ENCODE data around the gene ITGA1.
"Not testable (repeated sequence)": the region's sequence is repeated elsewhere in the genome, so short reads cannot be mapped to it uniquely, and the experiment has no call there.

ITGA1 gene

GRCh38 chr5:52787600-52788504 lies at the start of gene ITGA1, which contains the start of gene PELO:
ITGA1 (plus strand) TSS chr5:52787916; CDS start chr5:52788354, 438 bp downstream.
PELO (plus strand) TSS chr5:52787916; CDS start chr5:52800395, 12,479 bp downstream.
- DNase-seq, result peak; percentile 65

GRCh38 chr5:52738095-52738506 lies 49.6 kb upstream of the ITGA1 start:
- DNase-seq, result peak; percentile 85

- no peak for DNase-seq
Measured at GRCh38 chr5:52740007-52740406, 47.7 kb upstream of the ITGA1 start.

GRCh38 chr5:52743012-52743411 lies 44.7 kb upstream of the ITGA1 start:
- no peak for DNase-seq

DNA sequence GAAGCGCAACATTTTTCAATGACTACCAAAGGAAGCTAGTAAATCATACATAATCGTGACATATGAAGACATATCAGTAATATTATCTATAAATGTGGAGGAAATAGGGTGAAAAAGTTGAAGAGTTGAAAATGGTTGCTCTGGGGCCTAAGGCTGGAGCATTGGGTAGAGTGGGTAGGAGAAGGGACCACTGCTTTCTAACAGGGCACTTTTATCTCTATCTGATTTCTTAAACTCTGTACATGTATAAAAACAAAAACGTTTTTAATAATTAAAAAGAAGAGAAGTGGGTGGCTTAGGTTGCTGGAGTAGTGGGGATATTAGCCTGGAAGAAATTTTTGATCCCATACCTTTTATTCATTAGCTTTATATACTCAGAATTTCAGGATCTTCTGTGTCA lies 44.2 kb upstream of the ITGA1 start:
- no peak for DNase-seq

DNA sequence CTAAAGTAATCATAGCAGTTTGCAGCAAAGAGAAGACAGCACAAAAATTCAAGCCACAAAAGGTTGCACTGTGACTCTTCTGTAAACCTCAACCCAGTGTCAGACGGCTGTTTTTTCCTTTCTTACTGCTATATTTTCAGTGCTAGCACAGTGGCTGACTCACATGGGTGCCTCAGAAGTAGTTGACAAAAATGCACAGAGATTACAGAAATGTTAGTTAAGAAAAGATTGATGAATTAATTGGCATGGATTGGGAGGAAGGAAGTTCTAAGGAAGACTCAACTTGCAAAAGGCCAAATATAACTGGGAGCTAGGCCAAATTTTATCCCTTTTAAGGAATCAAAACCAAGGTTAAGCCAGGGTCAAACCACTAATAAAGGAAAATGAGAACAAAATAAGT lies 43.7 kb upstream of the ITGA1 start:
- no peak for DNase-seq

- not testable (repeated sequence) for DNase-seq
Measured at GRCh38 chr5:52744867-52745458, 42.8 kb upstream of the ITGA1 start.

- DNase-seq, result no peak
Measured at GRCh38 chr5:52746539-52746938, 41.2 kb upstream of the ITGA1 start.

GRCh38 chr5:52748590-52748989 lies 39.1 kb upstream of the ITGA1 start:
- DNase-seq, result no peak

DNA sequence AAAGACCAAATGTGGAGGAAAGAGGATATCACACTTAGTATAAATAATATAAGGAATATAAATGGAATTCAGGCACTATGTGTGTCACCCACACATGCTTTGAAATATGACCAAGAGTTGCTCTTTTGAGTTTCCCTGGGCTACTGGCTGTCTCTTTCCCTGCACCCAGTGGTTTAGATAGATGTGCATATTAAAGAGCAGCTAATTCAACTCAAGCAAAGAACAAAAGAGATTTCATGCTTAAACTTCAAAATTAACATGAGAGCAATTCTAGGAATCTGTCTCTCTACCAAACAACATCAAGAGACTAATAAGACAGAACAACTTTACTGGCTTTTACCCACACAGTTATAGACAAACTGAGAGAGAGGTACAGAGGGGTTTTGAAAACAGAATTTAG lies 38.0 kb upstream of the ITGA1 start:
- no peak for DNase-seq

- DNase-seq, result no peak
Measured at GRCh38 chr5:52751137-52751536, 36.6 kb upstream of the ITGA1 start.

GRCh38 chr5:52754051-52754450 lies 33.7 kb upstream of the ITGA1 start:
- no peak for DNase-seq

DNA sequence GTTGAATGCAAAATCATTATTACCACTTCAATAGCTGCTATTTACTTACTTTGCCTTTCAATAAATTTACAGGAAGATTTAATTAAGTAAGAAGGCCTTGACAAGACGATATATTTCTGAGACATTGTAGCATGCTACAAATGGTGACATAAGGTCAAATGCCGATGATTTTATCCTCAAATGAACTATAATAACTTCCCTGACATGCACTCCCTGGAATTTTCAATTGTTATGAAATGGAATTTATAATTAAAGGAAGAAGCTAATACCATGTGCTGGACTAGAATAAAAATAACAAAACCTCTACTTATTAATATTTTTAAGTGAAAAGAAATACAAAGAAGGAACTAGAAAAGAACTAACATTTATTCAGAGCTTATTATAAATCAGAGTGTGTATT lies 30.2 kb upstream of the ITGA1 start:
- DNase-seq, result no peak

- no peak for DNase-seq
Measured at GRCh38 chr5:52758014-52758413, 29.7 kb upstream of the ITGA1 start.

- DNase-seq, result no peak
Measured at GRCh38 chr5:52759331-52759730, 28.4 kb upstream of the ITGA1 start.

GRCh38 chr5:52760695-52761366 lies 26.9 kb upstream of the ITGA1 start:
- DNase-seq, result no peak

DNA sequence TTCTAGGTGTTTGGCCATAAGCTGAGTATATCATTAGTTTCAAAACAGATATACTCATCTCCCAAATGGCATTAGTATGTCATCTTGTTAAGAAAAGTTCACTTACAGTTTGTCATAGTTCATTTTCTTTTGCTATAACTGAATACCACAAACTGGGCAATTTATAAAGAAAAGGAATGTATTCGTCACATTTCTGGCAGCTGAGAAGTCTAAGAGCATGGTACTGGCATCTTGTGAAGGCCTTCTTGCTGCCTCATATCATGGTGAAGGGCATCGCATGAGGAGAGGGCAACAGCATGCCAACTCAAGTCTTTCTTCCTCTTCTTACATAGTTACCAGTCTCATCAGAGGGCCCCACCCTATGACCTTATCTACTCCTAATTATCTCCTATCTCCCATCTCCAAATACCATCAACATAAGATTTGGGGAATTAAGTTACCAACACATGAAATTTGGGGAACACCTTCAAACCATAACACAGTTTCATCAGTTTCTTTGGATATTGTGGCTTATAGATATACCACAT lies 20.4 kb upstream of the ITGA1 start:
- DNase-seq, result no peak

DNA sequence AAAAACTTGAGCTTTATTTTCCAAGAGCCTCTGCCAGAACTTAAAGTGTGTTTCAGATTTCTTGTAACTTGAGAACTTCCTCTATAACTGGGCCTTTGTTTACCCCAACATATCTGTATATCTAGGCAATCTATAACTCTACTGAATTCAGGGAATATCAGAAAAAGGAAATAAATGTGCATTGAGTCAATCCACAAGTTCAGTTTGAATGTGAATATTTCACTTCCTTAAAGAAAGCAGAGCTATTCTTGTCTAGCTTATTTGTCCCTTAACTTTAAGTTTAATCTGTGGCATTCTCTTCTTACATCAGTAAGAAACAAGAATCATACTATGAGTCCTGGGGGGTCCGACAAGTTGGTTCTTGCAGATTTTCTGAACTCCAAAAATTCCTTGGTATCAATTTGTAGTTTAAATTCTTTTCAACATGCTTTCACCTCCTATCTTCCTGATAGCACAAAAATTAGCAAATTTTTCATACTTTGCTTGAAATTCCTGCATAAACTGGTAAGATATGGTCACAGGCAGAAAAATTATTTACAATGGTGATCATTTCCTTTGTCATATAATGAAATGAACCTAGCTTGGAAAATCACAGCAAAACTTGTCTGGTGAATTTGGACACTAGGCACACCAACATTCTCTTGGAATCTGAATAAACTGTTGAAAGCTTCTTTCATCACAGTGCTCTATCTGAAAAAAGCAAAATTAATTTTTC lies 19.8 kb upstream of the ITGA1 start:
- DNase-seq, result no peak

GRCh38 chr5:52769061-52769460 lies 18.7 kb upstream of the ITGA1 start:
- no peak for DNase-seq

- no peak for DNase-seq
Measured at GRCh38 chr5:52770287-52770939, 17.3 kb upstream of the ITGA1 start.

GRCh38 chr5:52771343-52772039 lies 16.2 kb upstream of the ITGA1 start:
- DNase-seq, result no peak

DNA sequence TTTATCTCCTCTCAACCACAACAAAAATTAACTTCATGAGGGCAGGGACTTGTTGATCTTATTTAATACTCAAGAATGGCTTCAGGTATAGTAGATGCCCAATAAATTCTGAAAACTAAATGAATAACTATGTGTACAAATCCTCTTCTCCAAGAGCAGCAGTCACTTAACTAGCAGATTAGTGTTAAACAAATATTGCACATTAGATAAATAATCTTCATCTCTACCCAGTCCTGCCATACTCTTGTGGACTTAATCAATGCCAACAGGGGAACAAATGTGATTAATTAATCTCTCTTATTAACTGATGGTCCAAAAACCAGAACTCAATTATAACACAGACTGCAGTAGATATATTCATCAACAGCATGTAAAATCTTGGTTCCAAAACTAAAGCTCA lies 15.0 kb upstream of the ITGA1 start:
- DNase-seq, result no peak
